GM12891 (cell line): ENCODE measurements around the gene DMXL2.

Experiments used
- POLR2AphosphoS5 ChIP-seq: IDR thresholded peaks from 2 replicates; pipeline ENCODE4 v1.6.1; 2011; ENCODE audit warnings: low read depth, low read length, control low read depth
- TAF1 ChIP-seq: IDR thresholded peaks from 2 replicates; pipeline ENCODE4 v1.6.1; 2011; ENCODE audit warnings: low read depth, low read length, control low read depth

- TF ChIP-seq POLR2AphosphoS5 (no peak), TAF1 (no peak)
Observed at GRCh38 chr15:51516291-51516690, 106.3 kb downstream of the DMXL2 start.
